Mucosa of descending colon (tissue), 3 donors: Measurements from ENCODE around the gene GRM4. TPM values are rescaled to one million over a fixed set of nuclear protein-coding genes. Genes with fewer than 3 reads are reported as not detected.

ENCODE experiments used
- ATAC-seq: fragments of 200-7000 bp; cut with Tn5 transposase; one replicate; pipeline ENCODE4 v1.9.1; 2020; ENCODE audit warnings: mild to moderate bottlenecking, moderate library complexity
- DNase-seq, 3 donors: peaks; one replicate each; pipeline ENCODE4 v3.0.0-alpha.2; 2020
- H3K36me3 ChIP-seq: fragments of 200-600 bp; one replicate; pipeline ENCODE4 v1.8.0; 2021; ENCODE audit warnings: low read depth, mild to moderate bottlenecking
- H3K4me1 ChIP-seq: fragments of 200-600 bp; one replicate; pipeline ENCODE4 v1.8.0; 2021; ENCODE audit warnings: low read depth, mild to moderate bottlenecking
- H3K4me3 ChIP-seq: fragments of 200-600 bp; one replicate; pipeline ENCODE4 v1.8.0; 2021; ENCODE audit warnings: mild to moderate bottlenecking
- H3K9me3 ChIP-seq: fragments of 200-600 bp; one replicate; pipeline ENCODE4 v1.8.0; 2021; ENCODE audit warnings: mild to moderate bottlenecking
- CTCF ChIP-seq: fragments of 200-600 bp; IDR thresholded peaks from one replicate; pipeline ENCODE4 v1.8.0; 2022; ENCODE audit warnings: antibody characterized with exemption, mild to moderate bottlenecking
- intact Hi-C, 2 donors: fragments of 100-400 bp; cut with DNase I in 1 of 2; cut with micrococcal nuclease in 1 of 2; formaldehyde crosslinking; loops; one replicate each; pipeline versions ENCODE4 v1.11.0 to v1.11.1; 2022; cut with DNase I, micrococcal nuclease
- total RNA-seq, 3 donors: library from RNA; stranded (reverse); fragmentation: NEBNext Ultra II Directional in 2 of 3; extraction: Animal tissue kit (Norgen Biotek cat#: 25700) in 2 of 3; gene quantifications; one replicate each; pipeline versions ENCODE4 v1.2.1 to v1.2.4, GENCODE V29; 2021 to 2023
- donor health status: DM: no; HTN: no; CAD: no; lungs with moderate emphysema.
- donor health status: DM: no; HTN: no; CAD: no.
- donor health status: DM: no; HTN: yes; CAD: no.

The GRM4 gene
- total RNA-seq, 3 donors from 2014 or later = 0.22 to 0.25 TPM; not detected in 1

- H3K9me3 ChIP-seq = no peaks in the 10 kb centered on the region
- no peaks in the 10 kb centered on the region for H3K4me1 ChIP-seq
- TF ChIP-seq CTCF = no peak
- no peak overlapping the region for H3K4me3 ChIP-seq
- no peak for DNase-seq
- no peaks in the 10 kb centered on the region for H3K36me3 ChIP-seq
- intact Hi-C loops = no loop called here
- ATAC-seq = no peak
Measured at GRCh38 chr6:34084591-34085290, 61.1 kb downstream of the GRM4 start.

- Histone ChIP-seq H3K36me3 (no peaks in the 10 kb centered on the region), H3K4me3 (no peak overlapping the region), H3K9me3 (no peaks in the 10 kb centered on the region), H3K4me1 (no peaks in the 10 kb centered on the region)
- ATAC-seq (no peak), DNase-seq (no peak)
- intact Hi-C loops = no loop called here
- no peak for TF ChIP-seq CTCF
Measured at GRCh38 chr6:34082864-34083626, 62.8 kb downstream of the GRM4 start.

DNA sequence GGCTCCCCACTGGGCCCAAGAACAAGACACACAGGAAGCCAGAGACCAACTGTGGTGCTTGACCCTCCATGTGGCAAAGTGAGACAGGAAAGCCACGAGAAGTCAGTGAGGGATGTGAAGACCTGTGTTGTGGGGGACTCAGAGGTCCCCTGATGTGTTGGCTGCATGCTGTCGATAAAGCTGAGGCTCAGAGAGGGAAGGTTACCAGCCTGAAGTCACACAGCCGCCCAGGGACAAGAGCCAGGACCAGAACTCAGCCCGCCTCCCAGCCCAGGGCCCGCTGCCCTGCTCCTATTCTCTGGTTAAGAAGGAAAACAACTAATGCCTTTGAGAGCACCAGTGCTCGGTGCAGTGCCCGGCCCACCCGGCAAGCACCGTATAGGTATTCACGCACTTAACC is 63.5 kb downstream of the GRM4 start:
- TF ChIP-seq CTCF = no peak
- Histone ChIP-seq H3K36me3 (no peaks in the 10 kb centered on the region), H3K4me1 (no peaks in the 10 kb centered on the region), H3K9me3 (no peaks in the 10 kb centered on the region), H3K4me3 (no peak overlapping the region)
- intact Hi-C loops = no loop called here
- DNase-seq (no peak), ATAC-seq (no peak)

DNA sequence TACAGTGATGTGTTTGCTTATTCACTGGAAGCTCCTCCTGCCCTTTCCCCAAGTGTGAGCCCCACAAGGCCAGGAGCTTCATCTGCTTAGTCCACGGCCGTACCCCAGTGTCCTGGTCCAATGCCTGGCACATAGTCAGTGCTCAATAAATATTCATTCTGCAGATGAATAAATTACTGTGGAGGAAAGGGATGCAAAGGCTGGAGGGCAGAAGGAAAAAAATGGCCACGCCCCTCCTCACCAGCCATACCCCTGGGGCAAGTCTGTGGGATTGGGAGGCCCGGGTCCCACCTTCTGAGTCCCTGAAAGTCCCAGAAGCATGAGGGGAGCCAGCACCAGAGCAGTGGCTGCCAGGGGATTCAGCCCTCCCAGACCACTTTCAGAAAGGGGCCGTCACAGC is 65.5 kb downstream of the GRM4 start:
- no peaks in the 10 kb centered on the region for H3K9me3 ChIP-seq
- H3K4me1 ChIP-seq = no peaks in the 10 kb centered on the region
- ATAC-seq (no peak), DNase-seq (no peak)
- H3K4me3 ChIP-seq = no peak overlapping the region
- TF ChIP-seq CTCF = no peak
- H3K36me3 ChIP-seq = no peaks in the 10 kb centered on the region
- intact Hi-C loops = no loop called here

- no peak for ATAC-seq
- TF ChIP-seq CTCF = no peak
- DNase-seq = no peak
- Histone ChIP-seq H3K4me3 (no peak overlapping the region), H3K4me1 (no peaks in the 10 kb centered on the region), H3K9me3 (no peaks in the 10 kb centered on the region), H3K36me3 (no peaks in the 10 kb centered on the region)
- intact Hi-C loops = no loop called here
Measured at GRCh38 chr6:34079899-34080298, 66.0 kb downstream of the GRM4 start.
